Measurements from ENCODE around the gene LAPTM4A. TPM values are rescaled to one million over a fixed set of nuclear protein-coding genes. Genes with fewer than 3 reads are reported as not detected.
A peak's percentile ranks its signal among the peaks of the same experiment; 100 is the strongest.
"Not testable (repeated sequence)": the region's sequence is repeated elsewhere in the genome, so short reads cannot be mapped to it uniquely, and the experiment has no call there.

The LAPTM4A gene
- total RNA-seq, 2 donors from 2014 or later: 27.3 to 29.6 TPM

DNA sequence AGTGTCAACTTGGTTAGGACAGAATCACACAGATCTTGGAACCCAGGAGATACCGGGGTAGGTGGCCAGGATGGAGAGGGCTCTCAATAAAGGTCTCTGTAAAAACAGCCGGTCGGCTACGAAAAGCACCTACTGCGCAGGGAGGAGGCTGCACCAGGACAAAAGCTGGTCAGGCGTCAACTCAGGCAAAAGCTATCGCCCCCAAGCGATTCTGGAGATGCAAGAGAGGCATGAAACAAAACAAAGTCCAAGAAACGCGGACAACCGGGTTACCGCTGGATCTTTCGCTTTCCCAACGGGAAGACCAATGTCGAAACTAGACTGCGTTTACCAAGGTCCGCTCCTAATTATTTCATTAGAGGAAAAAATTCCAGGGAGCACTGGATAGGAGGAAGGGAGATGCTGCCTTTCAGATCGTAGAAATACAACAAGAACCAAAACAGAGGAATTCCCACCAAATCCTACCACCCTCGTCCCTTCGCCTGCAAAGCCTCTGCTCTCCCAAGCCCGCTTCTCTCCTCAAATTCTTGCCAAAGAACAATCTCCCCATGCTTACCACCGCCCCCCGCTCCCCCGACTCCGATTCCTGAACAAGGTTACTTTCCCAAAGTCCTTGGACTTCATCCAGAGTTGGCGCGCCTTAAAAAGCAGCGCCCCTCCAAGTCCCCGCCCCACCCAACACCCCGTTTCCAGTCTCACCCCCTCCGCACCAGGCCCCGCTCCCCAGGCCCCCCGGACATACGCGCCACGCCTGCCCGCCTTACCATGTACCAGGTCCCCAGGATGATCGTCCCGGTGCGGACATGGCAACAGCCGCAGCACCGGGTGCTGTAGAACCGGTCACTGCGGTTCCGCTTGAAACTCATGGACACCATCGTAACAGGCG is 539 bp downstream of the LAPTM4A start:
- Mint-ChIP-seq H3K27me3 (peaks cover 9% of the 10 kb centered on the region), H3K36me3 (ENCODE audit: low read depth) (peaks cover 2% of the 10 kb centered on the region), H3K9me3 (no peaks in the 10 kb centered on the region), H3K4me1 (peaks cover 23% of the 10 kb centered on the region), H3K4me3 (no peak overlapping the region), H3K27ac (no peak overlapping the region)
- ATAC-seq (replicated peaks): peak; percentile 24

GRCh38 chr2:20050104-20050645 is 1.3 kb downstream of the LAPTM4A start:
- Mint-ChIP-seq H3K9me3 (no peaks in the 10 kb centered on the region), H3K4me3 (no peak overlapping the region), H3K4me1 (peaks cover 23% of the 10 kb centered on the region), H3K27ac (no peak overlapping the region), H3K27me3 (peaks cover 4% of the 10 kb centered on the region), H3K36me3 (ENCODE audit: low read depth) (peaks cover 7% of the 10 kb centered on the region)
- ATAC-seq (replicated peaks): peak; percentile 8

DNA sequence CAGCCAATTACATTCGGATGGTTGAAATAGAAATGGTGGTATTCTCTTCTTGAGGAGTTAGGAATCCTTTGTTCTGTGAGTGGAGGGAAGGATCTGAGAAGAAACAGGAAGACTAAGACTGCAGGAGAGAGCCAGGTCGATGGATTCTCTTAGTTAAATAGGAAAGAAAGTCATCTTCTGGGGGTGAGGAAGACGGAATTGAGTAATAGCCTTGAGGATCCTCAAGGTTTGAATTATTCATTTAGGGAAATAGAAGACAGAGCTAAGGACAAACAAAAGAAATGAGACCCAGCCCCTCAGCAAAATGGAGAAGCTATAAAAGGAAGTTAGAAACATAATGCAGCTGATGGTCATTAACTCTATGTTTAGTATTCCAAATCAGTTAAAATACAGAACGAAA is 1.8 kb downstream of the LAPTM4A start:
- Mint-ChIP-seq H3K27me3 (no peaks in the 10 kb centered on the region), H3K4me1 (peaks cover 23% of the 10 kb centered on the region), H3K36me3 (ENCODE audit: low read depth) (peaks cover 7% of the 10 kb centered on the region), H3K27ac (no peak overlapping the region), H3K9me3 (no peaks in the 10 kb centered on the region), H3K4me3 (no peak overlapping the region)
- ATAC-seq (replicated peaks): no peak

GRCh38 chr2:20048488-20049448 is 2.7 kb downstream of the LAPTM4A start:
- no peak overlapping the region for H3K27ac Mint-ChIP-seq
- no peak overlapping the region for H3K4me3 Mint-ChIP-seq
- H3K36me3 Mint-ChIP-seq (ENCODE audit: low read depth): peaks cover 7% of the 10 kb centered on the region
- peaks cover 23% of the 10 kb centered on the region for H3K4me1 Mint-ChIP-seq
- no peak for ATAC-seq (replicated peaks)
- H3K9me3 Mint-ChIP-seq: no peaks in the 10 kb centered on the region
- H3K27me3 Mint-ChIP-seq: no peaks in the 10 kb centered on the region

GRCh38 chr2:20045712-20046292 is 5.6 kb downstream of the LAPTM4A start:
- H3K27me3 Mint-ChIP-seq; H3K27ac Mint-ChIP-seq; H3K4me3 Mint-ChIP-seq; ATAC-seq (replicated peaks); H3K9me3 Mint-ChIP-seq: not testable (repeated sequence)
- H3K36me3 Mint-ChIP-seq (ENCODE audit: low read depth): peaks cover 16% of the 10 kb centered on the region
- H3K4me1 Mint-ChIP-seq: peaks cover 23% of the 10 kb centered on the region

- H3K4me1 Mint-ChIP-seq: peaks cover 16% of the 10 kb centered on the region
- no peak overlapping the region for H3K4me3 Mint-ChIP-seq
- H3K27ac Mint-ChIP-seq: no peak overlapping the region
- no peaks in the 10 kb centered on the region for H3K9me3 Mint-ChIP-seq
- no peaks in the 10 kb centered on the region for H3K27me3 Mint-ChIP-seq
- no peak for ATAC-seq (replicated peaks)
- peaks cover 26% of the 10 kb centered on the region for H3K36me3 Mint-ChIP-seq (ENCODE audit: low read depth)
These were observed 6.7 kb downstream of the LAPTM4A start for GRCh38 chr2:20044778-20045177.

- Mint-ChIP-seq H3K4me1 (no peaks in the 10 kb centered on the region), H3K36me3 (ENCODE audit: low read depth) (peaks cover 49% of the 10 kb centered on the region), H3K27me3 (no peaks in the 10 kb centered on the region), H3K9me3 (no peaks in the 10 kb centered on the region), H3K27ac (no peak overlapping the region), H3K4me3 (no peak overlapping the region)
- no peak for ATAC-seq (replicated peaks)
These were observed 8.9 kb downstream of the LAPTM4A start for GRCh38 chr2:20042531-20042930.

DNA sequence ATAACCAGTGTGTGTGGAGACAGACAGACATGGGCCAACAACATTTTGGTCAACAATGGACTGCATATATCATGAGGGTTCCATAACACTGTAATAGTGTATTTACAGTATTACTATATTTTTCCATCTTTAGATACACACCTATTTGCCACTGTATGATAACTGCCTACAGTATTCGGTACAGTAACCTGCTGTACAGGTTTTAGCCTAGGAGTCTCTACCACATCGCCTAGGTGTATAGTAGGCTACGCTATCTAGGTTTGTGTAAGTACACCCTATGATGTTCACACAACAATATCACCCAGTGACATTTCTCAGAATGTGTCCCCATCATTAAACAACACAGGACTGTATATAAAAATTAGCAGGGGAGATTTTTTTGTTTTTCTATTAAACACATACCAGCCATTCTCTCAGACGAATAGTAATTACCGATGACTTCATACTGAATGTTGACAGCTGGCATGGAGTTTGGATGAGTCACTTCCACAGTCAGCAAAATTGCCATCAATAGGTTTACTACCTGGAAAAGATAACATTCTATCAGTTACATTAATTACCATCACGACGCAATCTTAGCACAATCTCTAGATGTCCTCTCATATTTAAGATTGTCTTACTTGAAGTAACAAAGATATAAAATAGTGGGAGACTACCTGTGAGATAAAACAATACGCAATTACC is 10.8 kb downstream of the LAPTM4A start:
- ATAC-seq (replicated peaks): peak; percentile 47
- Mint-ChIP-seq H3K4me3 (no peak overlapping the region), H3K27ac (no peak overlapping the region), H3K9me3 (no peaks in the 10 kb centered on the region), H3K36me3 (ENCODE audit: low read depth) (peaks cover 63% of the 10 kb centered on the region), H3K27me3 (no peaks in the 10 kb centered on the region), H3K4me1 (peaks cover 9% of the 10 kb centered on the region)

DNA sequence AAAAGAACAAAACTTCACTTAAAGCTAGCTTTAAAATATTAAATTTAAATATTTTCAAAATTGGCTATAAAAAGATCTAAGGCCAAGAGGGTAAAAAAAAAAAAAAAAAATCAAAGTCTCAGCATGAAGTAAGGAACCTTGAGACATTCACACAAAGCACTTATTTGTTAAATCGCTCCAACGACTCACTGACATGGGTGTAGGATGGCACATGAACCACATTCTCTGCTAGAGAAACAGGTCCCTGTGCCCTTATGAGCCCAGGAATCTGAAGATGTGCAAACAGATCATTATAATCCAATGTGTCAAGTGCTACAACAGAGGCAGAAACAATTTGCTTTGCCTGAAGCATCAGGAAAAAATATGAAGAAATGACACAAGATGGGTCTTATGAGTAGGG is 13.8 kb downstream of the LAPTM4A start:
- peaks cover 9% of the 10 kb centered on the region for H3K4me1 Mint-ChIP-seq
- no peaks in the 10 kb centered on the region for H3K9me3 Mint-ChIP-seq
- no peaks in the 10 kb centered on the region for H3K27me3 Mint-ChIP-seq
- no peak overlapping the region for H3K27ac Mint-ChIP-seq
- H3K36me3 Mint-ChIP-seq (ENCODE audit: low read depth): peaks cover 90% of the 10 kb centered on the region
- H3K4me3 Mint-ChIP-seq: no peak overlapping the region
- no peak for ATAC-seq (replicated peaks)

- H3K4me3 Mint-ChIP-seq: no peak overlapping the region
- no peaks in the 10 kb centered on the region for H3K9me3 Mint-ChIP-seq
- no peaks in the 10 kb centered on the region for H3K27me3 Mint-ChIP-seq
- peaks cover 9% of the 10 kb centered on the region for H3K4me1 Mint-ChIP-seq
- ATAC-seq (replicated peaks): no peak
- H3K36me3 Mint-ChIP-seq (ENCODE audit: low read depth): peaks cover 100% of the 10 kb centered on the region
- no peak overlapping the region for H3K27ac Mint-ChIP-seq
These were observed 15.3 kb downstream of the LAPTM4A start for GRCh38 chr2:20035955-20036666.

DNA sequence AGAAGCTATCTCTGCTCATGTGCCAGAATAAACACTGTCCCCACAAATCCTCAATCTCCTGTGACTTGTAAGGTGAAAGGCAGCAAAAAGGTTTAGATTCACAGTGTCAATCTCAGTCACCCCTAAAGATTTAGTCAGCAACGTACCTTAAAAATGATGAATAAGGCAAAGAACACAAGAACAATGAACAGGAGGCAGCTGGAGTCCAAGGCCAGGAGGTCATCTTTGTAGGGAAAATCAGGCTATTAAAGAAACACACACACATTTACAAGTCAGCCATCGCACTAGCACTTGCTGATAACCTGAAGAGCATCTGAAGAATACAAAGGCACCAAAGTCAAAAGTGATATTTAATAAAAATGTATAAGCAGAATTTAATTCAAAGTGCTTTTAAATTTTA is 16.6 kb downstream of the LAPTM4A start:
- no peak for ATAC-seq (replicated peaks)
- no peak overlapping the region for H3K27ac Mint-ChIP-seq
- H3K9me3 Mint-ChIP-seq: no peaks in the 10 kb centered on the region
- H3K27me3 Mint-ChIP-seq: no peaks in the 10 kb centered on the region
- peaks cover 100% of the 10 kb centered on the region for H3K36me3 Mint-ChIP-seq (ENCODE audit: low read depth)
- H3K4me1 Mint-ChIP-seq: peaks cover 9% of the 10 kb centered on the region
- no peak overlapping the region for H3K4me3 Mint-ChIP-seq

GRCh38 chr2:20034218-20034617 is 17.2 kb downstream of the LAPTM4A start:
- no peak for ATAC-seq (replicated peaks)
- Mint-ChIP-seq H3K27ac (no peak overlapping the region), H3K4me1 (peaks cover 9% of the 10 kb centered on the region), H3K27me3 (no peaks in the 10 kb centered on the region), H3K9me3 (peaks cover 3% of the 10 kb centered on the region), H3K4me3 (no peak overlapping the region), H3K36me3 (ENCODE audit: low read depth) (peaks cover 100% of the 10 kb centered on the region)

DNA sequence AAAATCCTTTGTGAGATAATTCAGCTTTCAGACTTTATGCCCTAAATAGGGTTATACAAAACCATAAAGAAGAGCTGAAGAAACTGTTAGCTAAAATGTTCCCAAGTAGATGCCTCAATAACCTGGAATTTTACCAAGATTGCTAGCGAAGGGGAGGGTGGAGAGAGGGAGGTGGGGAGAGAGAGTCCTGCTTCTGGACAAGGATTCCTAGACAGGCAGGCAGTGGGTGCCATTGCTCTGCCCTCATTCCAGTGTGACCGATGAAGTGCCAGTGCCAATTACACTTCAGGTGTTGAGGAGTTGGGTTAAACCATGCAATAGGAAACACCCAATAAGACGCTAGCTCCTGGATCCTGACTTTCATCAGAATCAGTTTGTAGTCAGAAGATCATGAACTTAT is 18.1 kb downstream of the LAPTM4A start:
- H3K27ac Mint-ChIP-seq: no peak overlapping the region
- H3K36me3 Mint-ChIP-seq (ENCODE audit: low read depth): peaks cover 100% of the 10 kb centered on the region
- no peak for ATAC-seq (replicated peaks)
- H3K4me1 Mint-ChIP-seq: peaks cover 9% of the 10 kb centered on the region
- H3K9me3 Mint-ChIP-seq: peaks cover 4% of the 10 kb centered on the region
- H3K4me3 Mint-ChIP-seq: no peak overlapping the region
- no peaks in the 10 kb centered on the region for H3K27me3 Mint-ChIP-seq

All from activated T-helper 17 cell treated with anti-CD3 and anti-CD28 coated beads, Interleukin-2, amount 50 U/mL, for 72 hours (primary cell).